ENCODE data around the gene ABHD6.
"Not testable (repeated sequence)": the region's sequence is repeated elsewhere in the genome, so short reads cannot be mapped to it uniquely, and the experiment has no call there.

ABHD6 gene

GRCh38 chr3:58321791-58322190 lies 84.2 kb downstream of the ABHD6 start:
- no peak for DNase-seq (ENCODE audit: low read depth in 2 of 3, low spot score in 1 of 3)

GRCh38 chr3:58322793-58323192 lies 85.2 kb downstream of the ABHD6 start:
- no peak for DNase-seq (ENCODE audit: low read depth in 2 of 3, low spot score in 1 of 3)

GRCh38 chr3:58323529-58324390 lies 86.2 kb downstream of the ABHD6 start:
- DNase-seq (ENCODE audit: low read depth in 2 of 3, low spot score in 1 of 3) = peak in 1 of 3 donors; percentile 13

- DNase-seq (ENCODE audit: low read depth in 2 of 3, low spot score in 1 of 3) = peak in 1 of 3 donors; percentile 27
Measured at GRCh38 chr3:58324391-58325390, 87.1 kb downstream of the ABHD6 start.

- no peak for DNase-seq (ENCODE audit: low read depth in 2 of 3, low spot score in 1 of 3)
Measured at GRCh38 chr3:58325525-58325992, 88.0 kb downstream of the ABHD6 start.

GRCh38 chr3:58326267-58326900 lies 88.8 kb downstream of the ABHD6 start:
- DNase-seq (ENCODE audit: low read depth in 2 of 3, low spot score in 1 of 3) = no peak

- DNase-seq (ENCODE audit: low read depth in 2 of 3, low spot score in 1 of 3) = no peak
Measured at GRCh38 chr3:58329150-58329921, 91.7 kb downstream of the ABHD6 start.

- no peak for DNase-seq (ENCODE audit: low read depth in 2 of 3, low spot score in 1 of 3)
Measured at GRCh38 chr3:58329922-58330413, 92.4 kb downstream of the ABHD6 start.

- no peak for DNase-seq (ENCODE audit: low read depth in 2 of 3, low spot score in 1 of 3)
Measured at GRCh38 chr3:58331593-58332152, 94.1 kb downstream of the ABHD6 start.

- peak; percentile 55 to 77 (median 69) for DNase-seq (ENCODE audit: low read depth in 2 of 3, low spot score in 1 of 3)
Measured at GRCh38 chr3:58332575-58333188, 95.1 kb downstream of the ABHD6 start, which contains the start of gene PXK. TSS of gene PXK (plus strand) at chr3:58332892. CDS start at chr3:58332989, 97 bp downstream.

GRCh38 chr3:58333206-58334012 lies 95.8 kb downstream of the ABHD6 start:
- no peak for DNase-seq (ENCODE audit: low read depth in 2 of 3, low spot score in 1 of 3)

- no peak for DNase-seq (ENCODE audit: low read depth in 2 of 3, low spot score in 1 of 3)
Measured at GRCh38 chr3:58334013-58334321, 96.4 kb downstream of the ABHD6 start.

- no peak for DNase-seq (ENCODE audit: low read depth in 2 of 3, low spot score in 1 of 3)
Measured at GRCh38 chr3:58334506-58334884, 96.9 kb downstream of the ABHD6 start.

- DNase-seq (ENCODE audit: low read depth in 2 of 3, low spot score in 1 of 3) = no peak
Measured at GRCh38 chr3:58335652-58335947, 98.0 kb downstream of the ABHD6 start.

- DNase-seq (ENCODE audit: low read depth in 2 of 3, low spot score in 1 of 3) = no peak
Measured at GRCh38 chr3:58336135-58336882, 98.7 kb downstream of the ABHD6 start.

GRCh38 chr3:58337190-58337589 lies 99.6 kb downstream of the ABHD6 start:
- DNase-seq (ENCODE audit: low read depth in 2 of 3, low spot score in 1 of 3) = no peak

- not testable (repeated sequence) for DNase-seq (ENCODE audit: low read depth in 2 of 3, low spot score in 1 of 3)
Measured at GRCh38 chr3:58339146-58339545, 101.6 kb downstream of the ABHD6 start.

- DNase-seq (ENCODE audit: low read depth in 2 of 3, low spot score in 1 of 3) = no peak
Measured at GRCh38 chr3:58340594-58341244, 103.1 kb downstream of the ABHD6 start.

Data from stimulated activated CD4-positive, alpha-beta T cell treated with anti-CD3 and anti-CD28 coated beads, Interleukin-12 subunit alpha, Interleukin-12 subunit beta, amount 100 ng/mL, for 48 hours (primary cell).